T-cell (primary cell): Measurements from ENCODE around the gene DPEP1. TPM values are rescaled to one million over a fixed set of nuclear protein-coding genes. Genes with fewer than 3 reads are reported as not detected.
A peak's percentile ranks its signal among the peaks of the same experiment; 100 is the strongest.

Experiments
- ATAC-seq, 4 experiments: fragments of 200-7000 bp in 3 of 4; fragments of 150-1000 bp in 1 of 4; cut with Tn5 transposase; replicated peaks in 1 of 4; 1 replicate in 3 of 4; 2 replicates in 1 of 4; pipeline ENCODE4 v1.10.0; 2021; ENCODE audit warnings: moderate library complexity in 3 of 4, mild to moderate bottlenecking in 2 of 4, moderate number of reproducible peaks in 1 of 4
- CTCF ChIA-PET, 2 donors: fragments of 300-600 bp; sonication (Branson Sonifier 250); formaldehyde crosslinking; loops; one replicate each; lab custom pipeline; 2022; ENCODE audit warnings: antibody characterized with exemption in 2 of 2; lab: Charles Lee
- POLR2A ChIA-PET, 2 donors: fragments of 300-600 bp; sonication (Branson Sonifier 250); formaldehyde crosslinking; loops; one replicate each; lab custom pipeline; 2022; ENCODE audit warnings: antibody characterized with exemption in 2 of 2; lab: Charles Lee
- DNase-seq, 35 experiments: peaks; one replicate each; pipeline versions ENCODE4 v3.0.0 to v3.0.0-alpha.2; 2013 to 2023
- H3K27ac ChIP-seq: one replicate; pipeline ENCODE4 v1.5.1; 2013; ENCODE audit warnings: low read length
- H3K27me3 ChIP-seq, 2 experiments: replicated peaks in 1 of 2; 1 replicate in 1 of 2; 2 replicates in 1 of 2; pipeline versions ENCODE4 v1.6.1 to v1.7.0; 2013; ENCODE audit warnings: low read length in 1 of 2, mixed read lengths in 1 of 2; ENCODE audit not compliant: control insufficient read depth in 2 of 2, insufficient read depth in 2 of 2; ENCODE audit errors: extremely low read depth in 1 of 2
- H3K36me3 ChIP-seq, 2 donors: 1 replicate in 1 of 2; 2 replicates in 1 of 2; pipeline versions ENCODE4 v1.6.1 to v1.7.0; 2013; ENCODE audit warnings: low read length in 1 of 2; ENCODE audit not compliant: control insufficient read depth in 2 of 2, insufficient read depth in 1 of 2; ENCODE audit errors: extremely low read depth in 1 of 2
- H3K4me1 ChIP-seq, 2 experiments: 1 replicate in 1 of 2; 2 replicates in 1 of 2; pipeline versions ENCODE4 v1.6.1 to v1.7.0; 2013; ENCODE audit warnings: low read length in 2 of 2, mixed read lengths in 1 of 2; ENCODE audit not compliant: insufficient read depth in 2 of 2, control insufficient read depth in 1 of 2; ENCODE audit errors: extremely low read depth in 1 of 2
- H3K4me3 ChIP-seq, 2 donors: 1 replicate in 1 of 2; 2 replicates in 1 of 2; pipeline versions ENCODE4 v1.5.1 to v1.7.0; 2013; ENCODE audit warnings: mild to moderate bottlenecking in 2 of 2, low read length in 1 of 2, moderate library complexity in 1 of 2; ENCODE audit not compliant: control insufficient read depth in 1 of 2; ENCODE audit errors: extremely low read depth in 1 of 2
- H3K9me3 ChIP-seq: 2 replicates; pipeline ENCODE4 v1.7.0; 2013
- H3K27ac Mint-ChIP-seq, 2 donors: one replicate each; pipeline ENCODE4 v1.8.0; 2020 to 2021; ENCODE audit warnings: mild to moderate bottlenecking in 2 of 2, mixed read lengths in 2 of 2
- H3K27me3 Mint-ChIP-seq, 2 donors: one replicate each; pipeline ENCODE4 v1.8.0; 2021 to 2022; ENCODE audit warnings: mixed read lengths in 2 of 2
- H3K36me3 Mint-ChIP-seq: one replicate; pipeline ENCODE4 v1.8.0; 2021; ENCODE audit warnings: mixed read lengths
- H3K4me1 Mint-ChIP-seq, 3 donors: one replicate each; pipeline ENCODE4 v1.8.0; 2020 to 2022; ENCODE audit warnings: mixed read lengths in 3 of 3, mild to moderate bottlenecking in 1 of 3
- H3K4me3 Mint-ChIP-seq, 3 donors: one replicate each; pipeline ENCODE4 v1.8.0; 2020 to 2022; ENCODE audit warnings: mild to moderate bottlenecking in 3 of 3, mixed read lengths in 3 of 3, moderate library complexity in 3 of 3
- H3K9me3 Mint-ChIP-seq, 3 donors: one replicate each; pipeline ENCODE4 v1.8.0; 2020 to 2022; ENCODE audit warnings: mixed read lengths in 3 of 3
- WGBS: methylation state at CpG from one replicate; pipeline ENCODE4 v1.1.5; 2013; ENCODE audit warnings: missing lambda C conversion rate; ENCODE audit not compliant: insufficient coverage; 5-methylcytosine and 5-hydroxymethylcytosine counted together
- total RNA-seq, 35 experiments: library from RNA in 6 of 35; stranded (reverse) in 6 of 35; fragments of 120-200 nt in 1 of 35; gene quantifications; one replicate each; pipeline versions ENCODE4 v1.2.1 to v1.2.4 and lab custom pipeline; 2013 to 2026

Gene DPEP1
- total RNA-seq, 5 donors from 2014 or later (not counting 1 experiment from before 2014, with no cell fraction given): 0.18 TPM; not detected in 4

DNA sequence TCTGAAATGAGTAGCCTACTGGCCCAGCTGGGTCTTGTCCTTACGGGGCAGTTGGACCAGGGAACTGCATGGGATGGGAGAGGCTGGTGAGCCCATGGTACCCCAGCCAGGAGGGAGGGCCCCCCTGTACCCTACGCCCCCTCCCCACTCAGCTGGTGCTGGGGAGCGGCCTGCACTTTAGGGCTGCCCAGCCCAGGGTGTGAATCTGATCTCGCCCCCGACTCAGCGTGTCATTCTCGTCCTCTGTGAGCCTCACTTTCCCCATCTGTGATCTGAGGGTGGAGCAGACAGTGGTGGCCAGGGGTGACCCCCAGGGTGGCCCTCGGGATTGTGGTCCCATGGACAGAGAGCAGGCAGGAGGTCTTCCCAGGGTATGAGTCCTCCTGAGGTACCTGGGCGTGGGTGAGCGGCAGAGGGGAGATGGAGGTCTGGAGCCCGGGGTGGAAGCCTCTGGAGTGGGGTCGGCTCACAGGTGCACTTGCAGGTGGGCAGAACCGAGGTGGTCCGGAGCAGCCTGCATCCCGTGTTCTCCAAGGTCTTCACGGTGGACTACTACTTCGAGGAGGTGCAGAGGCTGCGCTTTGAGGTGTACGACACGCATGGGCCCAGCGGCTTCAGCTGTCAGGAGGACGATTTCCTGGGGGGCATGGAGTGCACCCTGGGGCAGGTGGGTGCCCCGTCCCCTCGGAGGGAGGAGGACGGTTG is 36.2 kb upstream of the DPEP1 start:
- 93% methylated on average over 21 of the region's 25 CpGs for WGBS
- Histone ChIP-seq H3K4me3 (no peak overlapping the region), H3K27me3 (peaks cover 2 to 40% of the 10 kb centered on the region in 2 experiments), H3K9me3 (no peaks in the 10 kb centered on the region), H3K36me3 (no peaks in the 10 kb centered on the region), H3K27ac (no peak overlapping the region), H3K4me1 (peaks cover 0 to 31% of the 10 kb centered on the region in 2 experiments)
- no peak overlapping the region for H3K27ac Mint-ChIP-seq
- H3K4me1 Mint-ChIP-seq: peaks cover 6 to 15% (median 10%) of the 10 kb centered on the region in 3 donors
- ChIA-PET CTCF (no interaction called here), POLR2A (no interaction called here)
- no peaks in the 10 kb centered on the region for H3K36me3 Mint-ChIP-seq
- DNase-seq: no peak
- H3K4me3 Mint-ChIP-seq: peak overlapping the region in 1 of 3 donors; percentile 44
- ATAC-seq: no peak
- peaks cover 5 to 24% of the 10 kb centered on the region in 2 donors for H3K27me3 Mint-ChIP-seq
- H3K9me3 Mint-ChIP-seq: no peaks in the 10 kb centered on the region

- ATAC-seq (no peak), DNase-seq (no peak)
- peaks cover 0 to 15% of the 10 kb centered on the region in 2 experiments for H3K4me1 ChIP-seq
- Mint-ChIP-seq H3K4me1 (peaks cover 0 to 2% (median 0%) of the 10 kb centered on the region in 3 donors), H3K9me3 (no peaks in the 10 kb centered on the region), H3K27me3 (peaks cover 0 to 8% of the 10 kb centered on the region in 2 donors), H3K36me3 (no peaks in the 10 kb centered on the region), H3K27ac (no peak overlapping the region), H3K4me3 (no peak overlapping the region)
- H3K9me3 ChIP-seq: no peaks in the 10 kb centered on the region
- no peak overlapping the region for H3K27ac ChIP-seq
- ChIA-PET POLR2A (no interaction called here), CTCF (no interaction called here)
- H3K4me3 ChIP-seq: no peak overlapping the region
- 89% methylated on average over 15 of the region's 15 CpGs for WGBS
- peaks cover 2 to 20% of the 10 kb centered on the region in 2 experiments for H3K27me3 ChIP-seq
- no peaks in the 10 kb centered on the region for H3K36me3 ChIP-seq
Observed at GRCh38 chr16:89579351-89579750, 34.1 kb upstream of the DPEP1 start.

- ATAC-seq: no peak
- DNase-seq: no peak
- Histone ChIP-seq H3K27me3 (peaks cover 2 to 11% of the 10 kb centered on the region in 2 experiments), H3K36me3 (no peaks in the 10 kb centered on the region), H3K4me1 (peaks cover 0 to under 1% of the 10 kb centered on the region in 2 experiments), H3K27ac (no peak overlapping the region), H3K4me3 (no peak overlapping the region), H3K9me3 (no peaks in the 10 kb centered on the region)
- no peak overlapping the region for H3K4me3 Mint-ChIP-seq
- no peaks in the 10 kb centered on the region for H3K36me3 Mint-ChIP-seq
- H3K27ac Mint-ChIP-seq: no peak overlapping the region
- ChIA-PET CTCF (no interaction called here), POLR2A (no interaction called here)
- H3K9me3 Mint-ChIP-seq: no peaks in the 10 kb centered on the region
- 97% methylated on average over 28 of the region's 33 CpGs for WGBS
- H3K27me3 Mint-ChIP-seq: peaks cover 0 to 8% of the 10 kb centered on the region in 2 donors
- no peaks in the 10 kb centered on the region for H3K4me1 Mint-ChIP-seq
Observed at GRCh38 chr16:89581045-89581695, 32.3 kb upstream of the DPEP1 start.

DNA sequence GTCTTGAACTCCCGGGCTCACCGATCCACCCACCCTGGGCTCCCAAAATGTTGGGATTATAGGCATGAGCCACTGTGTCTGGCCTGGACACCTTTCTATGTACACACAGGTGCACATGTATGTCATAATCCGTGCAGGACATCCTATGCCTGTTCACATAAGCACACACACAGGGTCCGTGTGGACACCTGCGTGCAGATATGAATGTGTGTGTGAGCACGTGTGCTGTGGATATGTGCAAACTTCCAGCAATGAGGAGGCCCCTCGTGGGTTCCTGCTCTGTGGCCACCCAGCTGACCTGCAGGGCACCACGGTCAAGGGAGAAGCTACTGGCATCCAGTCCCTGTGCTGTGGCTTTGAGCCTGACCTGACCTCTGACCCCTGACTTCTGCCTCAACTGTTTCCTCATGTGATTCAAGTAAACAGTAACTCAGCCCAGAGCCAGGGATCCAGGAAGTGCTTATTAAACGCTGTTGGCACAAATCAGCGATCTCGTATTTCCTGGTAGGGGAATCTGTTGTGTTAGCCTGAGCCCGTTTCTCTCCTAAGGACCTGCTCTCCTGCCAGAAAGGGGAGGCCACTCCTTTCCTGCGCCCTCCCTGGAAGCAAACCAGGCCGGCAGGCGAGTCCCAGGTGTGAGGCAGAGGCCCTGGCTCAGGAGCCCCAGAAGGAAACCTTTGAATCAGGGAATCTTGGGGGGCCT is 31.4 kb upstream of the DPEP1 start:
- CTCF ChIA-PET: no interaction called here
- POLR2A ChIA-PET: no interaction called here
- Mint-ChIP-seq H3K4me1 (no peaks in the 10 kb centered on the region), H3K4me3 (no peak overlapping the region), H3K9me3 (no peaks in the 10 kb centered on the region), H3K36me3 (no peaks in the 10 kb centered on the region), H3K27ac (no peak overlapping the region), H3K27me3 (peaks cover 0 to 7% of the 10 kb centered on the region in 2 donors)
- ATAC-seq: no peak
- Histone ChIP-seq H3K27ac (no peak overlapping the region), H3K36me3 (no peaks in the 10 kb centered on the region), H3K27me3 (peaks cover 0 to 7% of the 10 kb centered on the region in 2 experiments), H3K4me3 (no peak overlapping the region), H3K9me3 (no peaks in the 10 kb centered on the region), H3K4me1 (no peaks in the 10 kb centered on the region)
- no peak for DNase-seq
- 74% methylated on average over 10 of the region's 15 CpGs for WGBS

- Histone ChIP-seq H3K27ac (no peak overlapping the region), H3K27me3 (peaks cover 0 to 4% of the 10 kb centered on the region in 2 experiments), H3K4me3 (no peak overlapping the region), H3K4me1 (no peaks in the 10 kb centered on the region), H3K9me3 (no peaks in the 10 kb centered on the region), H3K36me3 (no peaks in the 10 kb centered on the region)
- WGBS: 95% methylated on average over 16 of the region's 19 CpGs
- Mint-ChIP-seq H3K36me3 (no peaks in the 10 kb centered on the region), H3K4me1 (no peaks in the 10 kb centered on the region), H3K9me3 (no peaks in the 10 kb centered on the region), H3K27me3 (peaks cover 0 to 2% of the 10 kb centered on the region in 2 donors), H3K4me3 (no peak overlapping the region), H3K27ac (no peak overlapping the region)
- ATAC-seq (no peak), DNase-seq (no peak)
- ChIA-PET CTCF (interaction anchor here in 1 of 2 donors (0.6 kb wide), 1 partner anchor 76 kb away, joined by 4 read pairs; no protein-coding TSS in a partner anchor), POLR2A (no interaction called here)
Observed at GRCh38 chr16:89582614-89583196, 30.7 kb upstream of the DPEP1 start.
